Adrenal gland (tissue), 5 donors: ENCODE measurements around the gene DNAJB1.

Experiments used
- POLR2A ChIP-seq, 2 donors: fragments of 450-650 bp; IDR thresholded peaks; one replicate each; pipeline ENCODE4 v1.6.1; 2017; ENCODE audit warnings: antibody characterized with exemption in 2 of 2, mild to moderate bottlenecking in 2 of 2, moderate library complexity in 1 of 2
- TF ChIP-seq, protein P1 (sequence below), 6 experiments: fragments of 450-650 bp in 4 of 6; fragments of 200-600 bp in 2 of 6; sonication (generic) in 1 of 6; IDR thresholded peaks; 1 replicate in 5 of 6; 2 replicates in 1 of 6; pipeline versions ENCODE4 v1.5.1 to v1.8.0; 2016 to 2021; ENCODE audit warnings: antibody characterized with exemption in 6 of 6, mild to moderate bottlenecking in 2 of 6, moderate library complexity in 1 of 6
- donor health status: DM: no; HTN: no; CAD: no.

DNA sequence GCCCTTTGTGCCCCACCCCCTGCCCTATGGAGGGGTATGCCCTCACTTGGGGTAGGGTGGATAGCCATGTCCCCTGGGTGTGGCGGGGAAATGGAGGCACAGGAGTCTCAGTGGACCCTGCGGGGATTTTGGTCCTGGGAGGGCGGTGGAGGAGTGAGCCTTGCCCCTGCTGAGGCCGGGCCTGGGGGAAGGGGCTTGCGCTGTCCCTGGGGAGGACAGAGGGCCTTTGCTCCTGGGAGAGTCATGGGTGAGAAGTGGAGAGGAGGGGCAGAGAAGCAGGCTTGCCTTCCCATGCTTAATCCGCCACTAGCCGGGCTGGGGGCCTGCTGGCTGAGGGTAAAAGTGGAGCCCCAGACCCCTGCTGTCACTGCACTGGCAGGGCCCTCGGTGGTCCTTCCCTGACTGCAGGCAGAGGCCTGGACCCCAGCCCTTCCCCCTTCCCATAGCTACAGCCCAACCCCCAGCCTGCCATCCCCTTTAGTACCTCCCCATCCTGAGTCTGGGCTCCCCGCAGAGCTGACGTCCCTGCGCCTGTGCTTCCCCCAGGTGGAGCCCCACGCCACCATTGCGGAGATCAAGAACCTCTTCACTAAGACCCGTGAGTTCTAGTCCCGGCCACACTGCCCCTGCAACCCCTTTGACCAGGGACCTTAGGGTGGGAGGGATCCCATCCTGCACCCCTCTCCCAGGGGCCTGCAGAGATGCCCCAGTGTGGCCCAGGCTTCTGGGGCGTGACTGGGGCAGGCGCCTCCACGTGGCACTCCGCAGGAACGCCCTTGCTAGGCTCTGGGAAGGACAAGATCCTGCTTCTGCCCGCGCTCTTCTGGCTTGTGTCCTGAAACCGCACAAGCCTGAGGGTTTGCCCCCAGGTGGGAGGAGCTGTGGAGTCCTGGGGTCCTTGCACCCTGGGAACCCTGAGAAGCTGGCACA lies 44.7 kb upstream of the DNAJB1 start:
- TF ChIP-seq, protein P1, sequence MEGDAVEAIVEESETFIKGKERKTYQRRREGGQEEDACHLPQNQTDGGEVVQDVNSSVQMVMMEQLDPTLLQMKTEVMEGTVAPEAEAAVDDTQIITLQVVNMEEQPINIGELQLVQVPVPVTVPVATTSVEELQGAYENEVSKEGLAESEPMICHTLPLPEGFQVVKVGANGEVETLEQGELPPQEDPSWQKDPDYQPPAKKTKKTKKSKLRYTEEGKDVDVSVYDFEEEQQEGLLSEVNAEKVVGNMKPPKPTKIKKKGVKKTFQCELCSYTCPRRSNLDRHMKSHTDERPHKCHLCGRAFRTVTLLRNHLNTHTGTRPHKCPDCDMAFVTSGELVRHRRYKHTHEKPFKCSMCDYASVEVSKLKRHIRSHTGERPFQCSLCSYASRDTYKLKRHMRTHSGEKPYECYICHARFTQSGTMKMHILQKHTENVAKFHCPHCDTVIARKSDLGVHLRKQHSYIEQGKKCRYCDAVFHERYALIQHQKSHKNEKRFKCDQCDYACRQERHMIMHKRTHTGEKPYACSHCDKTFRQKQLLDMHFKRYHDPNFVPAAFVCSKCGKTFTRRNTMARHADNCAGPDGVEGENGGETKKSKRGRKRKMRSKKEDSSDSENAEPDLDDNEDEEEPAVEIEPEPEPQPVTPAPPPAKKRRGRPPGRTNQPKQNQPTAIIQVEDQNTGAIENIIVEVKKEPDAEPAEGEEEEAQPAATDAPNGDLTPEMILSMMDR (IDR thresholded peaks at IDR 0.05): no peak
- TF ChIP-seq POLR2A (IDR thresholded peaks at IDR 0.05): no peak
